Stimulated activated CD4-positive, alpha-beta T cell treated with anti-CD3 and anti-CD28 coated beads, Interleukin-12 subunit alpha, Interleukin-12 subunit beta, amount 100 ng/mL, for 48 hours (primary cell): Measurements from ENCODE around the gene CAMK2D.

Source experiments
- DNase-seq, 3 donors: peaks; one replicate each; pipeline ENCODE4 v3.0.0-alpha.2; 2020; ENCODE audit warnings: low read depth in 2 of 3, low spot score in 1 of 3

The CAMK2D gene

DNA sequence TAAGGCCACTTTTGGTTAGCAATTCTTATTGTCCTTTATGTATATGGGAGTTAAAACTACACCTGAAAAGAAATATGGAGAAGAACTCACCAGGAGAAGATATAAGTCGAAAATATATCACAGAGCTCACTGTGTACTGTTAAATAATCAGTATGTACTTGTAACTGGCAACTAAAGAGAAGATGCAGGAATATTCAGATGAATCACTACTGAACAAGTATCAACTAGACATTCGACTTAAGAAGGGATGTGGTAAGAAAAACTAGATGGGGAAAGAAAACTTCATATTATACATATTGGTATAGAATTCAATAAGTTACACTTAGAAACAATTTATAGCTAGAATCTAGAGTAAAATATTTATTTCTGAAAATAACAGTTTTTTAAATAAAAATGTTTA is 230.0 kb downstream of the CAMK2D start:
- DNase-seq = no peak

DNA sequence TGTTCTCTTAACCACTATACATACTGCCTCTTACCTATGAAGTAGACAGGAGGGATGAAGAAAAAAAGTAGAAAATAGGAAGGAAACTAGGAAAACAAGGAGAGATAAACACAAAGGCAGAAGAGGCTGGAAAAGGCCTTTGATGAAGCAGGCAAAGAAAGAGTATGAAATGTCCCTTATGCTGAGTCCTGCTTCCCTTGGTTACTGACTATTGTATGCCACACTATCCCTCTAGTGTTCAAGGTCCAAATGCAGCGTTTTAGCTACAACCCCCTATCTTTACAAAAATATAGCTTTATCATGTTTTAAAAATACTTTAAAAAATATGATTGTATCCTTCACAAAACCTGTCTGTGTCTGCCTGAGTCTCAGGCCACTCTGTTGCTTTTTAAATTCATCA is 233.1 kb downstream of the CAMK2D start:
- DNase-seq = no peak

DNA sequence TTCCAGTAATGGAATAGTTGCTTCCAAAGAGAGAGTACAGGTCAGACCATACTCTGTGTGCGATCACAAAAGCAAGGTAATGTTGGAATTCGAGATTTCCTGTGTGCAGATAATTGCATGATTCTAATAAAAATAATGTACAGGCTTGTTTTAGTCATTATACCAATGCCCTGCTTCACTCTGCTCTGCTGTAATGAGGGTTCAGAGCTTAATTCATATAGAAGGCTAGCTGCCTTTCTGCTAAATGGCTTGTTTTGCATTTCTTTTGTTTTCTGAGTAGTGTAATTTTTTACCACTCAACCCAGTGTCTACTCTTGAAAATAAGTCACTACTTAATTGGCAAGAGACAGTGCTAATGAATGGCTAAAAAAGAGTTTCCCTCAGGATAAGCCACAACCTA is 236.0 kb downstream of the CAMK2D start:
- DNase-seq = no peak

DNA sequence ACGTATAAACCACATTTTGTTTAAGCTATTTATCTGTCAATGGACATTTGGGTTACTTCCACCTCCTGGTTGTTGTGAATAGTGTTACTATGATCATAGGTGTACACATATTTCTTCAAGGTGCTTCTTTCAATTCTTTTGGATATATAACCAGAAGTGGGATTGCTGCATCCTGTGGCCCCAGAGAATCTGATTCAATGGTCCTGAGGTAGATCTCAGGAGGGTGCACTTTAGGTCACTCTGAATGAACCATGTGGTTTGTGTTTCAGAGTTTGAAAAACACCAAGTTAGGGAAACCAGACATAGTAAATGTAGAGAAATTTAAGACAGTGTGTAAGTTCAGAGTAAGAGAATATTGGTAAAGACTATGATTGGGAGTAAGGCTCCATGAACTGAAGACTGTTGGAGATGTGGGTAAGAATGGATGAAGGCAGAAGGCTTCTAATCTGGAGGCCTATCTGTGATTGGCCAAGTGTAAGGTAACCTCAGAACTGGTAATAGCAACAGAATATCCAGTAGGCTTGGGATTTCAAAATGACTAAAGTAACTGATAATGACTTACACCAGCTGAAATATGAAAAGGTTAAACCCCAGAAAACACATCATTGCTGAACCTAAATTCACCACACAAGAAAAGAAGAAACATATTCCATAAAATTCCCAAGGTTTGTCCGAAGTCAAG is 236.9 kb downstream of the CAMK2D start:
- no peak for DNase-seq

DNA sequence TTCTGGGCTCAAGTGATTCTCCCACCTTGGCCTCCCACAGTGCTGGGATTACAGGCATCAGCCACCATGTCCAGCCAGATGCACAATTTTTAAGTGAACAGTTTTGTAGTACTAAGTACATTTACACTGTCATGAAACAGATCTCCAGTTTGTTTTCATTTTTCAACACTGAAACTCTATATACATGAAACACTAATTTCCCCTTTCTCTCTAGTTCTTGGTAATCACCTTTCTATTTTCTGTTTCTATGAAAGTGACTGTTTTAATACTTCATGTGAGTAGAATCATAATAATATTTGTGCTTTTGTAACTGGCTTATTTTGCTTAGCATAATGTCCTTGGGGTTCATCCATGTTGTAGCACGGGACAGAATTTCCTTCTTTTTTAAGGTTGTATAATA is 237.4 kb downstream of the CAMK2D start:
- no peak for DNase-seq

DNA sequence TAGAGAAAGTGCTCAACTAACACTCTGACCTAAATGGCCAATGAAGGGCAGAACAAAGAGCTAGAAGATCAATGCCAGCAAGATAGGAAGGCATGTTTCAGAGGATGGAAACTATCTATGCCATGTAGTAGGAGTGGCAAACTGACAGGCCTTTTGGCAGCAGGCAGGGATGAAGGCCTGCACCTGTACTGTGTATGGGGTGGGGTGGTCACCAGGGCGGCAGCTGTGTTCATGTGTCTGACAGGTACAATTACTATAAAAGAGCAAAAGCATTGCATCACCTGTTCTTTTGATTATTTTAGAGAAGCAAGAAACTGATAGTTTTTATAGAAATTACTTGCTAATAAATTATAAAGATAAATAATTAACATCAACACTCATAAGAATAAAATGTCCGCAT is 239.1 kb downstream of the CAMK2D start:
- DNase-seq = no peak

DNA sequence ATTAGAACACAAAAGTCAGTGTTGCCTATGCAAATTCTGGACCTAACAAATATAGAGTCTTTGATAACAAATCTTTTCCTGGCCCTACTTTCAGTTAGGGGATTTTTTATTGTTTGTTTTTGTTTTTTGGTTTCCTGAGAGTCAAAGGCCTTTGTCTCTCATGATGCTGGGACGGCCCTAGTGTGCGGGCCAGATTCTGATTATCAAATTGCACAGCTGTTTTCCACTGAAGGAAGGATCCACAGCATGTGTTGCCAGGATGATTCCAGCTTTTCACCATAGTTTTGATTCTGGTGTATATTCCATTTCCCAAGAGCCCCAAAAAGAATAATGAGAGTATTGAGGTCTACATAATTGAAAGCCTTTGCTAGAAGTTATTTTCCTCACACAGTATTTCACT is 248.2 kb downstream of the CAMK2D start:
- DNase-seq = no peak

DNA sequence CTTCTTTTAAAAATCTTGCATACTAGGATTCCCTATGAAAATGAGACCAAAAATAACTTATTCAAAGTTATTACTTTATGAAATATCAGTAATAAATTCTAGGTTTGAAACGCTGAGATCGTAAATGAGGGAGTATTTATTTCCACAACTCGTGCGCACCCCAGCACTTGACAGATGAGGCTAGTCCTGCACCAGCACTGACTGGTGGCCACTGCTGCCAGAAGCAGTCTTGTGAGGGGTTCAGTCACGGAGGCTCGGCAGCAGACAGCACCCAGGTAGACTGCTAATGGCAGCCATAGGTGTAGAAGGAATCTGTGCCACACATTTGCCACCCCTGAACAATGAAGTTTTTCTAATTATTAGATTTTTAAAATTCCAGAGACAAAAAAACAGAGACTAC is 248.7 kb downstream of the CAMK2D start:
- no peak for DNase-seq

DNA sequence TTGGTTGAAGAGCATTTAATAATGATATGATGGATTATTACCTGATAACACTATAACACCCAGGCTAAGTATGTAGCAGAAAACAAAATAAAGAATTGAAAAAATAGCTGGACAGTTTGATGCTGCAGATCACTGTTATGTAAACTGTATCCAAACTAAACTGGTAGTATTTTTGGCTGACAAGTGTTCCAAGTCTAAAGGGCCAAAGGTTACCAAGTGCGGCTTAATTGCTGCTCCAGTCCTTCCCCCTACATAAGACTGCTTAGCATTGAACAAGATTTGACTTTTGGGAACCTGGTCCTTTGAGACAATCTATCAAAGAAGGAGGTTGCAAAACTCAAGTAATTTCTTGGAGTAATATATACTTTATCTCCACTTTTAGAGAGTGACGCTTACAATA is 249.6 kb downstream of the CAMK2D start:
- no peak for DNase-seq

DNA sequence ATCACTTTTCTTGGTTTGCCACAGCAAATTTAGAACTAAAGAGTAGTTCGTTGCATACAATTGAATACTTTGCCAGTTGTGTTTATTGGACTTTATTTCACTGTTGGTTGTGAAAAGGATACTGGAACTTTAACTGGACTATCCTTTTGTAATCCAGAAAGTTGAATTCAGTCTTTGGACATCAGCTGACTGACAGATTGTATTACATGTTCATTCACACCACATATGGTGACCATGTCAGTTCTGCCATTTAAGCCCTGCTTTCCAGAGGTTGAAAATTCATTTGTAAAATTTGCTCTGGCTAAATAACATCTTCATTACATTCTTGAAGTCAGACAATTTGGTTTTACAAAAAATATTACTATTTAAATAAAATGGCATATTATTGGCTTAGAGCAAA is 251.7 kb downstream of the CAMK2D start:
- DNase-seq = no peak

DNA sequence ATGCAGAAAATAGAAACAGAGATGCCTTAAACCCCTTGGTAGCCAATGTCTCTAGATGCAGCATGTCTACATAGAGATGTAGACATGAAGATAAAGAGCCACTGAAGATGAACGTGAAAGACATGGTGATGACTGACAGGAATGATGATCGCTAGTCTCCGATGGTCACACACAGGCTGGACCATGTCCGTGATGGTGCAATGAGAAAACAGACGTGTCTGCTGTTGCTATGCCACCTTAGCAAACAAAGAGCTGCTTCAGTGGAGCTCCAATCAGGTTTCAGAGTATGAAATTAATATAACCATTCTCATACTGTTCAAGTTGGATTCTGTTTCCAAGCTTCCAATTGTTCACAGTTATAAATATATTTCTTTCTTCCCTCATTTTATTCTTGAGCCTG is 256.5 kb downstream of the CAMK2D start:
- no peak for DNase-seq

DNA sequence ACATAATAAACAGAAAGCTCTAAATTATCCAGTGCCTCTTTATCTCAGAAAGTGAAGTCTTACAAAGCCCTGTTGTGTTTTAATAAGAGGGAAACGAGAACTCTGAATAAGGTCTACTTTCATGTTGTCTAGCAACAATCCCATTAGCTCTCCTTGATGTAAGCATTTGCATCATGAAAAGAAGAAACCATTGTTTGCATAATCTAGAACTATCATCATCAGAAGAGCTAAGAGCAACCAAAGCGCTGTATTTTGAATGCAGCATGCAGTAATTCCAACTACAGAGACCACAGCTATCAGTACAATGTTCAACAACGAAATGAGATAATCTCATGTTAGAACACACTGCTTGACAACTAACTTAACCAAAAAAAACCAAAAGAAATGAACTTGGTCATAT is 257.1 kb downstream of the CAMK2D start:
- DNase-seq = no peak

DNA sequence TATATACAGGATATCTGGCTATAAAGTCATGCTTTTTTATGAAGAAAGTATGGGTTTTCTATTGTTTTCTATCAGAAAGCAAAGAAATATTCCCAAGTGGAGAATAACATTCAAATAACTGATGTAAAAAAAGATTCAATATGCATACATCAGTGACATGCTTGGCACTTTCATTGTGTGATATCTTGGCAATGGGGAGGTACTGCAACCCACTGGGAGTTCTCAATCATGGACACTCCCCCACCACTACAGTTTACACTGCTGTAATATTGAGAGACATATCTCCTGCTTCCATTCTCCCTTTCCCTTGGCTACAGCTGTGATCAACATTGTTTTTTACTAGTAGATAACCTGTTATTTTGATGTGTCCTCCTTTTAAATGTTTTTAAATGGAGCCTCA is 257.8 kb downstream of the CAMK2D start:
- no peak for DNase-seq

DNA sequence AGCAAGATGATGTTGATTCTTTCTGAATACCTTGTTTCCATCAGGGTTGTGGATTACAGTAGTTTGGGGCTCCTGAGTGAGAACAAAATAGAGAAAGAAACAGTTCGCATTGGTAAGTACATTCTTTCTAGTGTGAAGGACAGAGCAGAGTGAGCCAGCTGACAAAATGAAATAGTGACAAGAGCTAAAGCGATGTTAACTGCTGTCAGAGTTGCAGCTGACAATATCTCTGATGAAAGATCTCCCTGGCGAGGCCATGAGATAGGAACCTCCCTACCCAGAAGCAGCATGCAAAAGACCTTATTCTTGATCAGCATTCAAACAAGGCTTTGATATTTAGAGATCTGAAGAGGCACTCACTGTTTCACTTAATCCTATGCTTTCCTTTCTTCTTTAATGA is 258.6 kb downstream of the CAMK2D start:
- no peak for DNase-seq

DNA sequence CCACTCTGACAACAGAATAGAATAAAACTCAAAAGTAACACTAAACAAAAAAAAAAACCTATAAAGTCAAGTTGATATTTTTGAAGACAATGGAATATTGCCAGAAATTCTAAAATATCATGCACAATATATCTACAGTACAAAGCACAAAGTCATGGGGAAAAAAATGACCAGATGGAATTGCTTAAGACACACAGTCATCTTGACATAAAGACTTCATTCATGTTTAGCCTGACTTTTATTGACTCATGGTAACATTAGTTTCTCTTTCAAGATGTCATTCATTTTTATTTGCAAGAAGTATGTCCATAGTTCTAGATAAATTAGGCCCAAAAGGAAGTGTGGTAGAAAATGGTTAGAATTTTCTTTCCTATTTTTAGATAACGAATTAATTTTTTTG is 259.1 kb downstream of the CAMK2D start:
- DNase-seq = no peak

DNA sequence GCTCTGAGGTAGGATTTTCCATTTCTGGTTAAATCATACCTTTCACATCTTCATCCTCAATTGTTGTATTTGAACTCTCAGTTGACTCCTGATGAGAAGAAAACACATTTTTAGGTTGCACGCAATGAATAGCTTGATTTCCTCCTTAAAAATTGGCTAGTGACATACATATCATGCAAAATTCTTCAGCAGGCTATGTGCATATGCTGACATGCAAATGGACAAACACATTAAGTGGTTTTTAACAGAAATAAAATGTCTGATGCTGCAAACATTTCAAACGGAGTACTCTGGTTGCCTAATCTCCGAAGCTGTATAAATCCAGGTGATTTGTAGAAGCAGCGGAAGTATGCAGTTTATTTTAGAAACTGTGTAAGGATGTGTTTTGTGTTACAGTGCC is 261.1 kb downstream of the CAMK2D start:
- DNase-seq = no peak

DNA sequence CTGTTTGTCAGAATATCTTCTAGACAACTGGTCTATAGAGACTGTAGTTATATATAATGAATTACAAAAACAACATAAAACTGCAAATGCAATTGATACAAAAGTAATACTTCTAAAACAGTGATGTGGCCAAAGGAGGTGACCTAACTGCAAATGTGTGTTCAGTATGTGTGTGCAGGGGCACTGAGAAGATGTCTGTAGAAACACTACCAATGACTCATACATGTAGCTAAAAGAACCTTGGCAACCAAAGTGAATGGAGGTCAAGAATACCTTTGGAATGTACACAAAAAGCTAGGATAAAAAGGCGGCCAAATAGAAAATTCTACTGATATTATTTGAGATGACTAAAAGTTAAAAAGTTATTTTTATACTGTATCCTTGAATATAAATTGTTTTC is 261.8 kb downstream of the CAMK2D start:
- DNase-seq = no peak

DNA sequence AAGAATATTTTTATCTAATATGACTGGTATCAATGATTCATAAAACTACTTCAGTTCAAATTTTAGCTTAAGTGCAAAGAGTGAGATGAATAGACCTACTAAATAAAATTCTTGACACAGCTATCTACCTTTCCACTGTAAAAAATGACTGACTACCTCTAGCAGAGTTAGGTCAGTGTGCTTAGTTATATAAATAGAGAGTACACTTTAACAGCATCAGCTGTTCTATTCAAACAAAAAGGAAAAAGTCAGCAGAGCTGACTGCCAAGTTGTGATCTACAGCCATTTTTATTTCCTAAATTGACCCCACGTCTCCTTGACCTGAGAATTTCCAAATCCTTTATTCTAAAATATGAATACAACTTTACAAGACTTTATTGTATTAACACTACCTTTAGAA is 262.4 kb downstream of the CAMK2D start:
- DNase-seq = no peak

DNA sequence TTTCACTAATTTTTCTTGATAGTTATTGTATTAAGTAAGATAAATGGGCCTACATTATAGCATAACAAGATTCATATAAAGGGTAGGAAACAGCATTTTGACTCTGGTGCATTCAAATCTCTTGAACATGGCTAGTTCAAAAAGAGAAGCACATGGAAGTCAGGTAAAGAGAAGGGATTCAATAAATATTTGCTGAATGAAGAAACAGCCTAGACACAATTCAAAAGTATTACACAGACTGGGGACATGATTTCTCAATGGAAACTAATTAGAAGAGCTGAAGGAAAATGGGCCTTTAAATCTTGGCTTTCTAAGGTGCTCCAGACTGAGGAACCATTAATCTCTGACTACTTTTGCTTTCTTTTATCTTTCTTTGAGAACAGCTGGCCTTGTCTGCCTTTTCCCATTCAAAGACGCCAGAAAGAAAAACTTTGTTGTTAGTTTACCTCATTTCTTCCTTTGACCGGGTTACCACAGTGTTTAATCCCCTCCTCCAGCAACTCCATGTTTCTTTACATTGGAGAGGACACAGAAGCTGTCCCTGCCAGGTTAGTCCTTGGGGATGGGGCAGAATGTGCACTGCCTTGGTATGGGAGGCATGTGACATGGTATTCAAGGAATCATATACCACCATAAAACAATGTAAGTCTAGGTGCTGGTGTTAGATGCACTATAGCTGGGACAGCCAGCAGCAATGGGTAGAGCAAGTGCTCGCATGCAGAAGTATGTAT is 264.2 kb downstream of the CAMK2D start:
- no peak for DNase-seq

DNA sequence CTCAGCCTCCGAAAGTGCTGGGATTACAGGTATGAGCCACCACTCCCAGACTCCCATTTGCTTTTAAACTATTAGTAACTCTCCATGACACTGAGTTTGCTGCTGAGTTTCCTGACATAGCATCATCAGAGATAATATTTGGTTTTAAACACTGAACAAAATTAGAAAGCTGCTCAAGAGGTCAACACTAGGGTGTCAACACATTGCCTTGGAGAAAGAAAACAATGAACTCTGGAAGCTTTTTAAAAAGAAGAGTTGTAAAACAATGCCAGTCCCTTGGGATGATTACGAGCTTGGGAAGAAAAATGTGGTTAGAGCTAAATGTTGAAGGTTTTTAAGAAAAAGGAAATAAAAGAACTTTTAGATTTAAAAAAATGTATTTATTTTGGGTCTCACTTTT is 264.8 kb downstream of the CAMK2D start:
- no peak for DNase-seq

DNA sequence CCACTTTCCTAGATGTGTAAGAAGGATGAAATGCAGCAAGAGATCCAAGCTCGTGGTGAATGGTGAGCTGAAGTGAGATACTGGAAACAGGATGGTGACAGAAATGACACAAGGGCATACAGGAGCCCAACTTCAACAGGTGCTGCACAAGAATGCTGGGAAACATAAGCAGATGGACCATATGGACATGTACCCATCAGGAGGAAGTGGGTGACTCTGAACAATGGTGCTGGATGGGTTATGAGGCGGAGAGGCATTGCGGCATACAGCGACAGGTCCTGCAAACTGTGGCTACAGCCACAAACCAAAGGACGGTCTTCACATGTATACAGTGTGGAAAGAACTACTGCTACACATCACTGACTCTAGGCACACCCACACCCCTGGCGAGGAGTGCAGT is 265.7 kb downstream of the CAMK2D start:
- DNase-seq = no peak

DNA sequence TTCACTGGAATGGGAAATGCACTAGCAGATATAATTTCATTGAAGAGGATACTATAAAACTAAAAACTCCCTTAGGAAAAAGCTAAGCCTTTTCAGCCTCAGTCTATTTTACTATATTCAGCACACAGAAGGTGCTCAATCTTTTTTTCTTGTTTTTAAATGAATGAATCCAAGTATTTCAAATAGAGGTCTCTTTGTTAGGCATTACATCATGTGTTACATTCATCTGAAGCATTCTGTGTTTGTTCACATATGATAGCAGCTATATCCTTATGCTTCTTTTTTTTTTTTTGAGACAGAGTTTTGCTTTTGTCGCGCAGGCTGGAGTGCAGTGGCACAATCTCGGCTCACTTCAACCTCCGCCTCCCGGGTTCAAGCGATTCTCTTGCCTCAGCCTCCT is 278.4 kb downstream of the CAMK2D start:
- no peak for DNase-seq

DNA sequence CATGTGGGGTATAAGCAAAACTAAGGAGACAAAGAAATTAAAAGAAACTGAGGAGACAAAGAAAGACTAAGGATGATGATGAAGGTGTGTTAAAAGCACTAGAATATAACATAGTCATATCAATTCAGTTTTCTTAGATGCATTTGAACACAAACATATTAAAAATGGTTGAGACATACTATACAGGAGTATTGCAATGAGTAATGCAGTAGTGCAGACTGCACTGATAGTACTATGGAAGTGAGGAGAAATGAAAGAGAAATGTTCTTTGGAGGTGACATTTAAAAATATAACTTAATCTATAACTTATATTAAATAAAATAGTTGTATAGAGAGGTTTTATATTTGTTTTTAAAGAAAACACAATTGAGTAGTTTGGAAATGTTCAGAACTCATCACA is 279.2 kb downstream of the CAMK2D start:
- no peak for DNase-seq
